GM21737 (cell line): ENCODE results near the gene DLGAP4.

Experiments used
- ATAC-seq: cut with Tn5 transposase; IDR thresholded peaks from one replicate; pipeline ENCODE4 v1.9.1; 2021; ENCODE audit warnings: mild to moderate bottlenecking, moderate library complexity; ENCODE audit not compliant: unreplicated experiment

The DLGAP4 gene, protein sequence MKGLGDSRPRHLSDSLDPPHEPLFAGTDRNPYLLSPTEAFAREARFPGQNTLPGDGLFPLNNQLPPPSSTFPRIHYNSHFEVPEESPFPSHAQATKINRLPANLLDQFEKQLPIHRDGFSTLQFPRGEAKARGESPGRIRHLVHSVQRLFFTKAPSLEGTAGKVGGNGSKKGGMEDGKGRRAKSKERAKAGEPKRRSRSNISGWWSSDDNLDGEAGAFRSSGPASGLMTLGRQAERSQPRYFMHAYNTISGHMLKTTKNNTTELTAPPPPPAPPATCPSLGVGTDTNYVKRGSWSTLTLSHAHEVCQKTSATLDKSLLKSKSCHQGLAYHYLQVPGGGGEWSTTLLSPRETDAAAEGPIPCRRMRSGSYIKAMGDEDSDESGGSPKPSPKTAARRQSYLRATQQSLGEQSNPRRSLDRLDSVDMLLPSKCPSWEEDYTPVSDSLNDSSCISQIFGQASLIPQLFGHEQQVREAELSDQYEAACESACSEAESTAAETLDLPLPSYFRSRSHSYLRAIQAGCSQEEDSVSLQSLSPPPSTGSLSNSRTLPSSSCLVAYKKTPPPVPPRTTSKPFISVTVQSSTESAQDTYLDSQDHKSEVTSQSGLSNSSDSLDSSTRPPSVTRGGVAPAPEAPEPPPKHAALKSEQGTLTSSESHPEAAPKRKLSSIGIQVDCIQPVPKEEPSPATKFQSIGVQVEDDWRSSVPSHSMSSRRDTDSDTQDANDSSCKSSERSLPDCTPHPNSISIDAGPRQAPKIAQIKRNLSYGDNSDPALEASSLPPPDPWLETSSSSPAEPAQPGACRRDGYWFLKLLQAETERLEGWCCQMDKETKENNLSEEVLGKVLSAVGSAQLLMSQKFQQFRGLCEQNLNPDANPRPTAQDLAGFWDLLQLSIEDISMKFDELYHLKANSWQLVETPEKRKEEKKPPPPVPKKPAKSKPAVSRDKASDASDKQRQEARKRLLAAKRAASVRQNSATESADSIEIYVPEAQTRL

DNA sequence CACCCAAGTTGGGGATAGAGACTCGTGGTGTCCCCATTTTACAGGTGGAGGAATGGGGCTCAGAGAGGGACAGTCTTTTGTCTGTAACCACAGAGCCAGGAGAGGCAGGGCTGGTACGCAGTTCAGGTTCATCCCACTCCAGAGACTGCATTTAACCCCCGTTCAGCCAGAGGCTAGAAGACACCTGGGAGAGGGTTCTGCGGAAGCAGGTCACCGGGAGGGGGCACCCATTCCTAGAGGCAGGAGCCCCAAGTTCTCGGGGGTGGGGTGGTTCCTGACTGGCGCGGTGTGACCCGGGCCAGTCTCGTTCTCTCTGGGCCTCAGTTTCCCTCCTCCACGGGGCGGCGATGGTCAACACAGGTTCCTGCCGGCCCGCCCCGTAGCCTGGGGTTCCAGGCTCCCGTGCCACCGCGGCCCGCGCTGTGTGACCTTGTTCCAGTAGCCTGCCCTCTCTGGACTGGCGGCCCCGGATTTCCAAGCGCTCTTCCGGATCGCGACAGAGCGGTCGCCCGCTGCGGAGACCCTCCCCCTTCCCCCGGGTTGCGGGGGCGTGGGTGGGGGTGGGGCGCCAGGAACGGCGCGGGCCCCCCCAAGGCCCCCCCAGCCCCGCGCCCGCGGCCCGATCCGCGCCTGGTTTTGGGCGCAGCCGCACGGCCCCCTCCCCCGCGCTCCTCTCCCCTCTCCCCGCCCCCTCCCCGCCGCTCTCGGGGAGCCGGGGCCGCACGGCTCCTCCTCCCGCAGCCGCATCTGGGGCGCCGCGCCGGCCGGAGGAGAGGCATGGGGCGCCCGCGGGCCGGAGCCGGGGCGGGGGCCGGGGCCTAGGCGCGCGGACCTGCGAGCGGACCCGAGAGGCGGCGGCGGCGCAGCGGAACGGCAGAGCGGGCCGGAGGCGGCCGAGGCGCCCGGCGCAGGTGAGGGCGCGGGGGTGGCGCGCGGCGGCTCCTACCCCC is at the start of gene DLGAP4:
TSS of gene DLGAP4 (plus strand) at position 738 of the 950 bp plus-strand sequence. CDS start 125,379 bp downstream, outside the sequence.
- no peak for ATAC-seq

DNA sequence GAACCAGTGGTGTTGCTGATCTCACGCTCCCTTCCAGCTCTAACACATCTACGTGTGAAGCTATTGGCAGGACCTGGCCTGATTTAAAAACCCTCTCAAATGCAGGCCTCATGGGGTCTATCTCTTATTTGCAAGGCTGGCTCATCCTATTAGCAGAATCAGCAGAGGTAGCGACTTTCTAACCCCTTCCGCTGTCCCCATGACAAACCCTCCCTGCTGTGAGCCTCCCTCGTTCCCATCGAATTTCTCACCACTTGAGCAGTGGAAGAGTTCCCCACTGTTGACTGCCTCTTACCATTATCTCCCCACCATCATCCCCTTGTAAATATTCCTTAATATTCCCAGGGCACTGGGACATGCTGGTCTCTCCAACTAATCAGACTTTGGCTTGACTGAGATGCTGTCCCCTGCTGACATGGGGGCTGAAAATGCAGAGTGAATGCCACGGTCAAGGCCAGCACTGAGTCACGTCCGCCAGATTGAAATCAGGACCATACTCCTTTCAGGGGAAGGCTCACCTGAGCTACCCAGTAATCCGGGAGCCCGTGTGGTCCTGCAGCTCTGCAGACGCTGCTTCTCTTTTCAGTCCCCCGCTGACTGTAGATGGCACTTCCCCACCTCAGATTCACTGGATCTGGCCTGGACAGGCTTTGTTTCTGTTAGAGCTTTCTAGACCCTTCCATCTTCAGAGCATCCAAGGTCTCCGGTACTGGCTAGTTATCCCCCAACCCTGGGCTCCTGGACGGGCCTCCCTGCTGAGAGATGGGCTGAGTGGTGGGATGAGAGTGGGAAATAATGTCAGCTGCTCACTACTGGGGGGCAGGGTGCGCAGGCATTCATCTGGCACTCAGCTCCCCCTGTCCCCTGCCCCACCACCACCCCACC is 46.7 kb upstream of the DLGAP4 start:
- ATAC-seq, result no peak

DNA sequence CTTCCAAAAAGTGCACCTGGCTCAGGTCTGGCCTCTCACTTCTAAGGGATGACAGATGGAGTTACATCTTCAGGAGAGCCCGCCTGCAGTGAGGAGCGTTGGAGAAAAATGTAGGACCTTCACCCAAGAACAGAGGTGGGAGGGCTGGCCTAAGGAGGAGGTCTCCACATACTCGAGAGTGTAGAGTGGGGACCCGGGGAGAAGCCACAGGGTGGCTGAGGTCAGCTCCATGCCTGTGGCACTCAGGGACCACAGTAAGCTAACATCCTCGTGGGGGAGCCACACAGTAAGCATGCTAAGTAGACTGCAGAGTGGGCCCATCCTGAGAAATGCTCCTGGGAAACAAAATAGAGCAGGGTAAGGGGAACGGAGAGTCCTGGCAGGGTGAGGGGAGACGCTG is 45.8 kb upstream of the DLGAP4 start:
- no peak for ATAC-seq

DNA sequence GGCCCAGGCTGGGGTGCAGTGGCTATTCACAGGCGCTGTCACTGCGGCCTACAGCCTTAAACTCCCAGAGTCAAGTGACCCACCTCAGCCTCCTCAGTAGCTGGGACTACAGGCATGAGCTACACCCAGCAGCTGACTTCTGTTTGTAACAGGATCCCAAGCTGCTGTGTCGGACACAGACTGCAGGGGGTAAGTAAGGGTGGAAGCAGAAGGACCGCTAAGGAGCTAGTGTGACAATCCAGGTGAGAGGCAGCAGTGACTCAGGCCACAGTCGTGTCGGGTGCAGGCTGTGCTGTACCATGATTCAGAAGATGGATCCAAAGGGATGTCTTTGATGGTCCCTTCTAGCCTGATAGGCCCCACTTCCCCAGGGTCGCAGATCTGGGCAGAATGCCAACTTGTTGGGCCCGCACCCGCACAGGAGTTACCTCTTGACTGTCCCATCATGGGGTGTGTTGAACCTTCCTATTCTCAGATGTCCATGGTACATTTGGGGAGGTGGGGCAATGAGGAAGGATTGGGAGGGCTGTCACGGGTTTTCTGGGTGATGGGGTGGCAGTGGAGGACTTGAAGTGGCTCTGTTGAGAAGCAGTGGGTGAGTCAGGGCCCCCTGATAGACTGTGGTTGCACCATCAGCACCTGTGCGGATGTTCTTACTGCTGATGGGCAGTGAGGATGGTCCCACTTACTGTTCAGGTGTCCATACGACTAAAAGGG is 44.6 kb upstream of the DLGAP4 start:
- ATAC-seq, result no peak

DNA sequence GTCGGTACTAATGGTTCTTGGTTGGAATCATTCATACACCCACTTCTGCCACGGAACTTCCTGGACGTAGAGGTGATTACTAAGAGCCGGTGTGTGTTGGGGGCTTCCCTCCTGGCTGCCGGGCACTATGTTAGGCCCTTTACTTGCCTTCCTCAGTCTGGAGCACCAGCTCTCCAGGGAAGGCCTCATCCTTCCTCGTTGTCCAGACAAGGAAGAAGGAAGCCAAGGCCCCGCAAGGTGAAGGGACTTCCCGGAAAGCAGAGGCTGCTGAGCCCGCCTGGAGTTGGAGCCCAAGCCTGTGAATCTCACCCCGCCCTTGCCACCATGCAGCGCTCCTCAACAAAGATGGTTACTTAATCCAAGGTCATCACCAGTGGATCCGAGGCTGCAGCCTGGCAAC is 43.7 kb upstream of the DLGAP4 start:
- ATAC-seq, result no peak

DNA sequence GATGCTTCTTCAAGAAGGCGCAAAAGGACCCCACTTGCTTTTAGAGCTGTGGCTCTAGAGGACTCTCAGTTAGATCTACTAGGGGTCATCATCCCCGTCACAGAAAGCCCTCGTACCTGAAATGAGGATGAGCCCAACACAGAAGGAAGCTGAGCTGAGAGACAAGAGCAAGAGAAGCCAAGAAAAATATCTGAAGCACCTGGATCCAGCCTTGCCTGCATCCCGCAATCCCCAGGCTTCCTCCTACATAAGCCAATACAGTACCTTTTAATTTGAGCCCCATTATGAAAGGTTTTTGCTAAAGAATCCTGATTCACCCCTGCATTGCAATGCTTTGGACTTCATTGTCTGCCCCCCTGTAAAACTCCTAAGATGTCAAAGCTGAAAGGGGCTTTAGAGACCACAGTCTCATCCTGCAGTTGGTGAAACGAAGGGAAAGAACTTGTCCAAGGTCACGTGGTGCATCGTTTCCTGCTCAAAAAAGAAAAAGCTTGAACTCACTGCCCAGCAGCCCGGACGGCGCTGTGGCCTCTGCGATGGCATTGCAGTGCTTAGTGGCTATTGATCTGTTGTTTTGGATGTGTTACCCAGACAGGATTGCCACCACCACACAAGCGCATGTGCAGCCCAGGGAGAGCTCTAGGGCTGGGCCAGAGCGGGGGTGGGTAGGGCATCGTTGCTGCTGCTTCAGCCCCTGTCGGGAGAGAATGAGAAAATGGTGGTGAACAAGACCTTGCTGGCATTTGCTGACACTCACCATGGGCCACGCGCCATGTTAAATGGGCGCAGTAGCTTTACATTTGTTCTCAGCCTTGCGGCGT is 41.5 kb upstream of the DLGAP4 start:
- ATAC-seq, result no peak

DNA sequence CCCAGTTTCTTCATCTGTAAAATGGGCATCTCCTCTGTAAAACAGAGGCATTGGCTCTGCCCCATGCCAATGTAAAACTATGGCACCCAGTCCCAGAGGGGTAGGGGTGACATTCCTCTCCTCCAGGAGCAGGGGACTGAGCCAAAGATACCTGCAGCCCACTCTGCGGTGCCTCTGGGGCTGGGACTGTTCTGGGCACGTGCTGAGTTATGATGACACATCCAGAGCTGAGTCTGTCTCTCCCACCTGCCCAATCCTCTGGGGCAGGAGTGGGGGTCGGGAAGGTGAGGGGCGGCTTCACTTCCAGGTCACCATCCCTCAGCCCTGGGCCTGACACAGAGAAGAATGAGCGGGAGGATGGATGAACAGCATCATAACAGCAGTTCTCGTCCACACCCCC is 40.0 kb upstream of the DLGAP4 start:
- no peak for ATAC-seq

DNA sequence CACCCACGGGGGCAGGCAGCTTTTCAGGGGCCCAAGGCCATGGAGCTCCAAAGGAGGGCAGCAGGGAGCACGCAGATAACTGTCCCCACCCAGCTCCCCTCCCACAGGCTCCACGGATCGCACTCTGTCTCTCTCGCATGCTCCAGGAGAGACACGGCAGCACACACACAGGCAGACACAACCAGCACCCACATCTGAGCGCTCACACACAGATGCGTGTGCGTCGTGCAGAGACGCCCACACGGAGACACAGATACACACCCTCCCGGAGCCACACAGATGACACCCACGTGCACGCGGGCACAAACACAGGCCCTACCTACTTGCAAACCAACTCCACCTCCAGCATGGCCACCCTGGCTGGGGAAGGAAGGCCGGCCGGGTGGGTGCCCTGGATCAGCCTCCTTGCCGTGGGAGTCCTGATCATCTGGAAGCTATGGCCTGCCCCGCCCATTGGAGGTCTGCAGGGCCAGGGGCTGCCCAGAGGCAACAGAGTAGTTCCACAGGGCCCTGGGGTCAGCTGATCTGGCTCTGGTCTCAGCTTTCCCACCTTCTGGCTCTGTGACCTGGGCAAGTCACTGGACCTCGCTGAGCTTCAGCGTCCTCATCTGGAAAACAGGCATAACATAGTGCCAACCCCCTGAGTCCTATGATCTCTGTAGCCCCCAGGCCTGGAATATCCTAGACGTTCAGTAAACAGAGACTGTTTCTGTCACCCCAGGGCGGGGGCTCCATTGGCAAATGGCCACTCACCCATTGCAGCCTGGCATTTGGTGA is 38.3 kb upstream of the DLGAP4 start:
- no peak for ATAC-seq

DNA sequence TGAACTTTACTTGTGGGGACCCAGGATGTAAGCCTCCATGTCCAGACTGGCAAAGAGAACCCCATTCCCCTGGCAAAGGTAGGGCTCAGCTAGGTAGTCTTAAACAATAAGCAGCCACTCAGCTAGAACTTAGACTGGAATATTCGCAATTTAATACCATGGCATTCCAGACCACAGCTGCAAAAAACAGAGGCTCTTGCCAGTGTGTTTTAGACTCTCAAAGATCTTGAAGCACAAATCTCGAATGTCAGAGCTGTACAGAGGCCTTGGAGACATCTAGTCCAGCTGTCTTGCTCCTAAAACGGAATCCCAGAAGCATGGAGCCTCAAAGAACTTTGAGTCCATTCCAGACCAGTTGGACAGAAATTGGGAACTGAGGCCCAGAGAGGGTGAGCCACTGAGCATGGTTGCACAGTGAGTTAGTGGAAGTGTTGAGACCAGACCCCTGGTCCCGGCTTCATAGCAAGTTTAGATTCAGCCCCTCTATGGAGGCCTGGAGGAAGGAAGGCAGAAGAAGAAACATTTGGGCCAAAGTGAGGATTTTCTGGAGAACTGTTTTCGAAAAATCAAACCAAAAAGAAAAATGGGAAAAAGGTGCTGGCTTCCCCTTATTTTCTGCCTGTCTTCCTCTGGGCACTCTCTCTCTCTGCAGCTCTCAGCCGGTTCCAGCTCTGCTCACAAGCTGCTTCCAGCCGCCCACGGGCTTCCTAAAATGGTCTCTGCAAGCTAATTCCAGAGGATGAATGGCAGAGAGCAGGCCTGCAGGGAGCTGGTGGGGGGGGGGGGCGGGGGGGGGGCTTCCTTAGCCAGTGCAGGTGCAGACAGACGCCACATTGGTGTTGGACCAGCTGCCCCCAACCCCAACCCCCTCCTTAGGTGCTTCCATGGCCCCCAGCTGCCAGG is 37.4 kb upstream of the DLGAP4 start:
- no peak for ATAC-seq

DNA sequence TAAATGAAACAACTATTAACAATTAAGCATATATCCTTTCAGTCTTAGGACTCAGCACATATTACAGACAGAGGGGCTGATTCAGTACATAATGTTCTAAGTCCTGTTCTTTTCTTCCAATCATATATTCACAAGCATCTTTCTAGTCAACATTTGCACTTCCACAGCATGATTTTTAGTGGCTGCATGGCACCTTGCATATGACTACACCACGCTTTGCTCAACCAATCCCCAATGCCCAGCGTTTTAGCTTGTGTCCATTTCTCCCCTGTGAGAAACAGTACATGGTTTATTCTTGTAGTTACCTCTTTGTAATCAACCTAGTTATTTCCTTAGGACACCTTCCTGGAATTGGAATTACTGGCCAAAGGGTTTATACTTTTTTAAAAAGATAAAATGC is 36.6 kb upstream of the DLGAP4 start:
- ATAC-seq, result no peak

DNA sequence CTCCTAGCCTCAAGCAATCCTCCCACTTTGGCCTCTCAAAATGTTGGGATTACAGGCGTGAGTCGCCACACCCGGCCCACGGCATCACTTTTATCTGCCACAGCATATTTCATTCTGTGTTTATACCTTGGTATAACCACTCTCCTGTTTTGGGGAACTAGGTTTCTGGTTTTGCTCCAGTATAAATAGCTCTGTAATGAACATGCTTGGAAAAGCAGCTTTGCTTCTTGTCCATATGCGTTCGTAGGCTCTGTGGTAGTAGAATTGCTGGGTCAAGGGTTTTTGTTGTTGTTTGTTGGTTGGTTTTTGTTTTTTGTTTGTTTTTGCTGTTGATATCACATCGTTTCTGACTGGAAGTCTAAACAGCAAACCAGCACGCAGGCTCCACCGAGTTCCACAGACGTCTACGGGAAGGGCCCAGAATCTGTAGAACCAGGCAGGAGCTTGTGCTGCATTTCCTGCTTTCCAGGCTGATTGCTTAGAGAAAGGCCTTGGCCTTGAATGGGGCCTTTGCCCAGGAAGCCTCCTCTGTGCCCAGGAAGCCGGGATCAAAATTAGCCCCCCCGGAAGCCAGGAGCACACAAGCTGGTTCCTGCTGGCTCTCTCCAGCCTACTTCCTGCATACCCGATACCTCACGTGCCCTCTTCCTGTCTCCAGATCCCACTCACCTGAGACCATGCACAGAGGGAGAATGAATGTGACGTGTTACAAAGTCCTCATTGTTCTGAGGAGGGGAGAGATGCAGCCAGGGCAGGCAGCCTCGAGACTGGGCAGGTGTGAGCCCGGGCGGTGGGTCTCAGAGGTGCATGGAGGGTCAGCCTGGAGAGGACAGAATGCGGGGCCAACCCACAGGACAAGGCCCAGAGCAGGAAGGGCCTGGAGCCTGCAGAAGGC is 35.1 kb upstream of the DLGAP4 start:
- ATAC-seq, result no peak

DNA sequence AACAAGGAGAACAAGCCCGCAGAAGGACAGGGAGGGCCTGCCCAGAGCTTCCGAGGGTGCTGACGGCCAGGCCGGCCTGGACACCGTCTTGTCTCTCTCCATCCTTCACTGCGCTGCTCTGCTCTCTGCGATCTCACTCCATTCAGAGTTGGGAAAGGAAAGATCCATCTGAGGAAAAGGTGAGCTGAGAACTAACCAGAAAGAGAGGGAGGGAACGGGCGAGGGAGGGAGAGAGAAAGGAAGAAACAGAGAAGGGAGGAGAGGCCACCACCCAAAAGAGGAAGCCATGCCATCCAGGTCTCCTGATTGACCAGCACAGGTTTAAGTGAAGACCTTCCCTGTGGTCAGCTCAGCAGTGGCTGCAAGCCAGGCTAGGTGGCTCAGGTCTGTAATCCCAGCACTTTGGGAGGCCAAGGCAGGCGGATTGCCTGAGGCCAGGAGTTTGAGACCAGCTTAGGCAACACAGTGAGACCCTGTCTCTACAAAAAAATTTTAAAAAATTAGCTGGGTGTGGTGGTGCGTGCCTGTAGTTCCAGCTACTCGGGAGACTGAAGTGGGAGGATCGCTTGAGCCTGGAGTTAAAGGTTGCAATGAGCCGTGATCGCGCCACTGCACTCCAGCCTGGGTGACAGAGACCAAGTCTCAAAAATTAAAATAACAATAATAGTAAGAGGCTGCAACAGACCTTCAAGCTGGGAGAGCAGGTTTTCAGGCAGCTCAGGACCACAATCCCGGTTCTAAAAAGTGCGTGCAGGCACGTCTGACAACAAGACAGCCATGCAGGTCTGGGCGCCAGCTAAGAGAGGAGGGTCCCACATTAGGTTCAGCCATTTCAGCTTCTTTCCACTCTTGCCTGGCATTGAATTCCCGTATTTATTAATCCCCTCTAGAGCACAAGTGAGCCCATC is 34.2 kb upstream of the DLGAP4 start:
- ATAC-seq, result no peak

DNA sequence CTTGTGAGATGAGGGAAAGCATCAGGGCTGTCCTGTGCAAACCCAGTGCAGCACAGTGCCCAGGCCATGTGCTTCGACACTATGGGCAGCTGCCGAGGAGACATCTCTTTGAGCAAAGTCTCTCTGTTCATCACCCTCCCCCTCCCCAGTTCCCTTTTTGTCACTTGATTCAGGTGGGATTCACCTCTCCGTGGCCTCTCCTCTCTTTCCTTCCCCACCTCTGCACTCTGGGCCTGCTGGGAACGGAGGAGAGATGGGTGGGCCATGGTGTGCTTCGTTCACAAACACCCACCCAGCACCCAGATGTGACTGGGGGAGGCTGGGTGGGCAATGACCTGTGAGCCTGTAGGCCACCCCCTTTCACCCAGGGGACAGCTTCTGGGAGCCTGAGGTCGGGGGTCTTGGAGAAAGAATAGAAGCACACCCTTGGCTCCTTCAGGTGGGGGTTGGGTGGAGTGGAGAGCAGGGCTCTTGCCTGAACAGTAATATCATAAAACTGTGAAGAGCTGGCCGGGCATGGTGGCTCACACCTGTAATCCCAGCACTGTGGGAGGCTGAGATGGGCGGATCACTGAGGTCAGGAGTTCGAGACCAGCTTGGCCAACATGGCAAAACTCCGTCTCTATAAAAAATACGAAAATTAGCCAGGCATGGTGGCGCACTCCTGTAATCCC is 33.5 kb upstream of the DLGAP4 start:
- no peak for ATAC-seq
